ENCODE measurements around the gene UPK1A. TPM values are rescaled to one million over a fixed set of nuclear protein-coding genes. Genes with fewer than 3 reads are reported as not detected.

Gene UPK1A
- total RNA-seq, 1 experiment from 2014 or later = 0.69 TPM

- no TSS peak for BruUV-seq (replicated peaks)
- H3K4me1 ChIP-seq (ENCODE audit: control insufficient read depth in 1 of 2, insufficient read depth in 2 of 2, low read length in 2 of 2) = 0 out of 4 replicates have a peak, but pooled peaks cover 0 to 4% of the 10 kb centered on the region in 2 experiments
- TF ChIP-seq TCF7L2 (IDR thresholded peaks at IDR 0.05; ENCODE audit: borderline replicate concordance, extremely low read depth, insufficient read depth, insufficient read length) (no peak), POLR2A (IDR thresholded peaks at IDR 0.05; ENCODE audit: borderline replicate concordance, extremely low read depth, insufficient read depth, insufficient read length) (no peak), SIN3A (IDR thresholded peaks at IDR 0.05; ENCODE audit: low read depth) (no peak), MAX (IDR thresholded peaks at IDR 0.05) (no peak), RAD21 (IDR thresholded peaks at IDR 0.05; ENCODE audit: low read depth) (no peak), EGR1 (IDR thresholded peaks at IDR 0.05; ENCODE audit: low read depth) (no peak)
- H3K27me3 ChIP-seq (ENCODE audit: insufficient read depth, low read length) = no peaks in the 10 kb centered on the region
- no peaks in the 10 kb centered on the region for H3K79me2 ChIP-seq (ENCODE audit: insufficient read depth, low read length)
- H4K20me1 ChIP-seq (ENCODE audit: insufficient read depth) = no peaks in the 10 kb centered on the region
- no peak overlapping the region for H2AFZ ChIP-seq (ENCODE audit: low read depth, low read length, poor library complexity, severe bottlenecking)
- no peaks in the 10 kb centered on the region for H3K9me3 ChIP-seq (ENCODE audit: control insufficient read depth in 1 of 2, insufficient read depth in 1 of 2, low read depth in 1 of 2, low read length in 2 of 2)
- intact Hi-C loops (cut with micrococcal nuclease) = no loop called here
- ChIA-PET CTCF (no interaction called here), POLR2A (interaction anchor here (0.7 kb wide), 1 partner anchor 11 kb away, joined by 3 read pairs; the partner anchor contains the start of gene COX6B1), RAD21 (ENCODE audit: low non-redundant PET in 1 of 2, low total read pairs in 2 of 2, uncharacterized antibody in 2 of 2, unreplicated experiment in 2 of 2) (no interaction called here)
- ATAC-seq (no peak), DNase-seq (ENCODE audit: low read depth, low spot score) (no peak)
- no peak overlapping the region for H3K27ac ChIP-seq (ENCODE audit: low read depth, low read length)
- no peak overlapping the region for H3K4me3 ChIP-seq (replicated peaks in 1 of 2; ENCODE audit: low read depth in 1 of 2, low read length in 2 of 2)
- H3K36me3 ChIP-seq (ENCODE audit: control insufficient read depth in 1 of 2, insufficient read depth in 2 of 2, low read length in 2 of 2) = peaks cover 21 to 25% of the 10 kb centered on the region in 2 experiments; a peak in 3 of 4 replicates
- no peak overlapping the region for H3K9ac ChIP-seq (ENCODE audit: low read length)
- H3K9me2 ChIP-seq (ENCODE audit: insufficient read depth) = no peaks in the 10 kb centered on the region
- H3K4me2 ChIP-seq (ENCODE audit: low read length) = no peak overlapping the region
Measured at GRCh38 chr19:35637165-35637564, 29.2 kb upstream of the UPK1A start.

- BruUV-seq (replicated peaks) = no TSS peak
- Histone ChIP-seq H4K20me1 (ENCODE audit: insufficient read depth) (no peaks in the 10 kb centered on the region), H3K9me2 (ENCODE audit: insufficient read depth) (no peaks in the 10 kb centered on the region), H3K79me2 (ENCODE audit: insufficient read depth, low read length) (no peaks in the 10 kb centered on the region), H3K4me2 (ENCODE audit: low read length) (no peak overlapping the region), H3K9me3 (ENCODE audit: control insufficient read depth in 1 of 2, insufficient read depth in 1 of 2, low read depth in 1 of 2, low read length in 2 of 2) (no peaks in the 10 kb centered on the region), H2AFZ (ENCODE audit: low read depth, low read length, poor library complexity, severe bottlenecking) (no peak overlapping the region), H3K4me1 (ENCODE audit: control insufficient read depth in 1 of 2, insufficient read depth in 2 of 2, low read length in 2 of 2) (peaks cover 0 to 24% of the 10 kb centered on the region in 2 experiments; a peak in 1 of 4 replicates), H3K27me3 (ENCODE audit: insufficient read depth, low read length) (no peaks in the 10 kb centered on the region), H3K36me3 (ENCODE audit: control insufficient read depth in 1 of 2, insufficient read depth in 2 of 2, low read length in 2 of 2) (peaks cover 9 to 16% of the 10 kb centered on the region in 2 experiments; a peak in 2 of 4 replicates), H3K9ac (ENCODE audit: low read length) (no peak overlapping the region), H3K27ac (ENCODE audit: low read depth, low read length) (no peak overlapping the region), H3K4me3 (replicated peaks in 1 of 2; ENCODE audit: low read depth in 1 of 2, low read length in 2 of 2) (no peak overlapping the region)
- CTCF ChIA-PET = no interaction called here
- POLR2A ChIA-PET = interaction anchor here (0.6 kb wide), 1 partner anchor 264 kb away, joined by 5 read pairs; no protein-coding TSS in a partner anchor
- DNase-seq (ENCODE audit: low read depth, low spot score) = no peak
- ATAC-seq = no peak
- intact Hi-C loops (cut with micrococcal nuclease) = no loop called here
- no peak for TF ChIP-seq MAX (IDR thresholded peaks at IDR 0.05)
- no peak for TF ChIP-seq POLR2A (IDR thresholded peaks at IDR 0.05; ENCODE audit: borderline replicate concordance, extremely low read depth, insufficient read depth, insufficient read length)
- no peak for TF ChIP-seq EZH2 (IDR thresholded peaks at IDR 0.05)
- no peak for TF ChIP-seq ZBTB33 (IDR thresholded peaks at IDR 0.05; ENCODE audit: extremely low read depth, insufficient replicate concordance, low read length)
- TF ChIP-seq CTCF (IDR thresholded peaks at IDR 0.05 in 2 of 3, conservative IDR thresholded peaks at IDR 0.05 in 1 of 3; ENCODE audit: borderline replicate concordance in 1 of 3, insufficient read depth in 1 of 3, low read depth in 2 of 3, low read length in 2 of 3) = no peak
- no peak for TF ChIP-seq EZH2phosphoT487 (IDR thresholded peaks at IDR 0.05; ENCODE audit: borderline replicate concordance)
- no peak for TF ChIP-seq SIN3A (IDR thresholded peaks at IDR 0.05; ENCODE audit: low read depth)
- RAD21 ChIA-PET (ENCODE audit: low non-redundant PET in 1 of 2, low total read pairs in 2 of 2, uncharacterized antibody in 2 of 2, unreplicated experiment in 2 of 2) = no interaction called here
Measured at GRCh38 chr19:35639321-35639639, 27.0 kb upstream of the UPK1A start.

Data from HCT116 (cell line).